ENCODE measurements around the gene HLX.

DNA sequence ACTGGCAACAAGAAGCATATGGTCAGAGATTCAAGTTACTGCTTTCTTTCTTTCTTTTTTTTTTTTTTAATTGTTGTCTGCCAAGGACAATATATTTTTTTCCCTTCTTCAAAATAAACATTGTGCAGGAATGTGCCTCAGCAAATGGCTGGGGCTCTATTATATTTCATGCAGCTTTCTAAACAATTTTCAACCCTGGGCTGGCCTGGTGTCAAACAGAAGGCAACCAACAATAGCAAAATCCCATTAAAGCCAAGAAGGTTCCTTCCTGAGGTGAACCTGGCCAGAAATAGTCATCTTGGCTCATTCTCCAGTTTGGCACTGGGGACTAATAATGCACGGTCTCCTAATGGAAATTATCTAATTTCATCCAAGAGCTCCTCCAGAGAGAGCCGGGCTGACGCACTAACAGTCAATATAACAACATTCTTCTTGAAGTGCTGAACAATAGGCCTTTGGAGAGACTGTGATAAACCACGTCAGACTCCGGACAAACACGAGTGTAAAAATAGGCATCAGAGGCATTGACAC lies 35.7 kb upstream of the HLX start:
- TF ChIP-seq, protein P1, sequence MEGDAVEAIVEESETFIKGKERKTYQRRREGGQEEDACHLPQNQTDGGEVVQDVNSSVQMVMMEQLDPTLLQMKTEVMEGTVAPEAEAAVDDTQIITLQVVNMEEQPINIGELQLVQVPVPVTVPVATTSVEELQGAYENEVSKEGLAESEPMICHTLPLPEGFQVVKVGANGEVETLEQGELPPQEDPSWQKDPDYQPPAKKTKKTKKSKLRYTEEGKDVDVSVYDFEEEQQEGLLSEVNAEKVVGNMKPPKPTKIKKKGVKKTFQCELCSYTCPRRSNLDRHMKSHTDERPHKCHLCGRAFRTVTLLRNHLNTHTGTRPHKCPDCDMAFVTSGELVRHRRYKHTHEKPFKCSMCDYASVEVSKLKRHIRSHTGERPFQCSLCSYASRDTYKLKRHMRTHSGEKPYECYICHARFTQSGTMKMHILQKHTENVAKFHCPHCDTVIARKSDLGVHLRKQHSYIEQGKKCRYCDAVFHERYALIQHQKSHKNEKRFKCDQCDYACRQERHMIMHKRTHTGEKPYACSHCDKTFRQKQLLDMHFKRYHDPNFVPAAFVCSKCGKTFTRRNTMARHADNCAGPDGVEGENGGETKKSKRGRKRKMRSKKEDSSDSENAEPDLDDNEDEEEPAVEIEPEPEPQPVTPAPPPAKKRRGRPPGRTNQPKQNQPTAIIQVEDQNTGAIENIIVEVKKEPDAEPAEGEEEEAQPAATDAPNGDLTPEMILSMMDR (conservative IDR thresholded peaks at IDR 0.05 in 1 of 2, IDR thresholded peaks at IDR 0.05 in 1 of 2; ENCODE audit: extremely low read depth in 1 of 2, insufficient read depth in 1 of 2, low read depth in 1 of 2, low read length in 2 of 2) = no peak
- TF ChIP-seq EZH2 (IDR thresholded peaks at IDR 0.05; ENCODE audit: borderline replicate concordance, low read length) = no peak
